SK-N-SH treated with all-trans-retinoic acid at 6 μM for 48 hours (cell line): ENCODE measurements around the gene NPAS3.

ENCODE experiments used
- ATAC-seq: fragments of 200-7000 bp; cut with Tn5 transposase; 3 replicates; pipeline ENCODE4 v1.9.1; 2020; ENCODE audit warnings: mild to moderate bottlenecking, moderate library complexity
- ARNTL ChIP-seq: fragments of 450-650 bp; formaldehyde crosslinking; IDR thresholded peaks from 2 replicates; pipeline ENCODE4 v1.5.0; 2020; ENCODE audit warnings: low read depth, mild to moderate bottlenecking, moderate library complexity, borderline replicate concordance
- BACH2 ChIP-seq: fragments of 250-450 bp; sonication (Bioruptor Pico); IDR thresholded peaks from 2 replicates; pipeline ENCODE4 v1.9.0; 2021; ENCODE audit warnings: mild to moderate bottlenecking, borderline replicate concordance
- CREB5 ChIP-seq: fragments of 250-450 bp; sonication (Bioruptor Pico); IDR thresholded peaks from 2 replicates; pipeline ENCODE4 v1.5.1; 2020; ENCODE audit warnings: low read depth, mild to moderate bottlenecking, moderate library complexity
- CSDC2 ChIP-seq: fragments of 250-450 bp; sonication (Bioruptor Pico); IDR thresholded peaks from 2 replicates; pipeline ENCODE4 v1.5.0; 2020; ENCODE audit warnings: mild to moderate bottlenecking, moderate library complexity
- CSRNP3 ChIP-seq: fragments of 250-450 bp; sonication (Bioruptor Pico); IDR thresholded peaks from 2 replicates; pipeline ENCODE4 v1.5.1; 2021; ENCODE audit warnings: mild to moderate bottlenecking, moderate library complexity
- ESRRG ChIP-seq: fragments of 250-450 bp; sonication (Bioruptor Pico); IDR thresholded peaks from 2 replicates; pipeline ENCODE4 v1.6.1; 2021; ENCODE audit warnings: mild to moderate bottlenecking
- GLIS3 ChIP-seq: fragments of 250-450 bp; sonication (Bioruptor Pico); IDR thresholded peaks from 2 replicates; pipeline ENCODE4 v1.5.0; 2020; ENCODE audit warnings: mild to moderate bottlenecking, moderate library complexity
- ISL1 ChIP-seq: fragments of 250-450 bp; sonication (Bioruptor Pico); IDR thresholded peaks from 2 replicates; pipeline ENCODE4 v2.1.2; 2022; ENCODE audit warnings: mild to moderate bottlenecking, moderate library complexity
- OSR1 ChIP-seq: fragments of 250-450 bp; sonication (Bioruptor Pico); IDR thresholded peaks from 2 replicates; pipeline ENCODE4 v1.8.0; 2022; ENCODE audit warnings: moderate library complexity, mild to moderate bottlenecking, inconsistent platforms
- PATZ1 ChIP-seq: fragments of 250-450 bp; sonication (Bioruptor Pico); IDR thresholded peaks from 2 replicates; pipeline ENCODE4 v1.8.0; 2020; ENCODE audit warnings: mild to moderate bottlenecking, moderate library complexity, borderline replicate concordance
- POU6F1 ChIP-seq: fragments of 250-450 bp; sonication (Bioruptor Pico); IDR thresholded peaks from 2 replicates; pipeline ENCODE4 v1.8.0; 2021; ENCODE audit warnings: low read depth, mild to moderate bottlenecking, moderate library complexity, borderline replicate concordance
- PPARA ChIP-seq: fragments of 250-450 bp; sonication (Bioruptor Pico); IDR thresholded peaks from 2 replicates; pipeline ENCODE4 v1.5.0; 2020; ENCODE audit warnings: mild to moderate bottlenecking, borderline replicate concordance
- RARB ChIP-seq: fragments of 250-450 bp; sonication (Bioruptor Pico); IDR thresholded peaks from 2 replicates; pipeline ENCODE4 v1.8.0; 2021; ENCODE audit warnings: mild to moderate bottlenecking, moderate library complexity
- SNAI2 ChIP-seq: fragments of 250-450 bp; sonication (Bioruptor Pico); IDR thresholded peaks from 2 replicates; pipeline ENCODE4 v1.5.0; 2020; ENCODE audit warnings: mild to moderate bottlenecking, moderate library complexity
- TOX ChIP-seq: fragments of 250-450 bp; sonication (Bioruptor Pico); IDR thresholded peaks from 2 replicates; pipeline ENCODE4 v1.8.0; 2021; ENCODE audit warnings: mild to moderate bottlenecking, moderate library complexity, borderline replicate concordance
- TSHZ2 ChIP-seq: fragments of 250-450 bp; sonication (Bioruptor Pico); IDR thresholded peaks from 2 replicates; pipeline ENCODE4 v1.5.0; 2020; ENCODE audit warnings: mild to moderate bottlenecking, moderate library complexity
- ZC3H10 ChIP-seq: fragments of 250-450 bp; sonication (Bioruptor Pico); IDR thresholded peaks from 2 replicates; pipeline ENCODE4 v1.5.1; 2021; ENCODE audit warnings: mild to moderate bottlenecking, moderate library complexity
- ZFP3 ChIP-seq: fragments of 250-450 bp; sonication (Bioruptor Pico); IDR thresholded peaks from 2 replicates; pipeline ENCODE4 v1.5.0; 2020; ENCODE audit warnings: mild to moderate bottlenecking, moderate library complexity
- ZFP30 ChIP-seq: fragments of 450-650 bp; formaldehyde crosslinking; IDR thresholded peaks from 2 replicates; pipeline ENCODE4 v1.5.0; 2022; ENCODE audit warnings: mild to moderate bottlenecking, moderate library complexity
- ZNF565 ChIP-seq: fragments of 450-650 bp; formaldehyde crosslinking; conservative IDR thresholded peaks from 2 replicates; pipeline ENCODE4 v1.5.0; 2020; ENCODE audit warnings: low read depth, mild to moderate bottlenecking, moderate library complexity
- ZNF70 ChIP-seq: fragments of 450-650 bp; formaldehyde crosslinking; IDR thresholded peaks from 2 replicates; pipeline ENCODE4 v1.5.0; 2020; ENCODE audit warnings: mild to moderate bottlenecking, moderate library complexity
- ZNF8 ChIP-seq: fragments of 450-650 bp; formaldehyde crosslinking; IDR thresholded peaks from 2 replicates; pipeline ENCODE4 v1.5.0; 2020; ENCODE audit warnings: mild to moderate bottlenecking, moderate library complexity

Gene NPAS3

GRCh38 chr14:33461036-33461435, 522.4 kb downstream of the NPAS3 start:
- TF ChIP-seq CREB5 (CRISPR knock-in tag) (no peak), ISL1 (no peak), BACH2 (no peak), ZFP30 (CRISPR knock-in tag) (no peak), CSRNP3 (CRISPR knock-in tag) (no peak), RARB (CRISPR knock-in tag) (no peak), SNAI2 (no peak), ZNF8 (CRISPR knock-in tag) (no peak), CSDC2 (CRISPR knock-in tag) (no peak), GLIS3 (CRISPR knock-in tag) (no peak), ZC3H10 (CRISPR knock-in tag) (no peak), POU6F1 (CRISPR knock-in tag) (no peak), ZFP3 (CRISPR knock-in tag) (no peak), ESRRG (CRISPR knock-in tag) (no peak), TSHZ2 (CRISPR knock-in tag) (no peak), PPARA (CRISPR knock-in tag) (no peak), ZNF565 (no peak), TOX (CRISPR knock-in tag) (no peak), ARNTL (CRISPR knock-in tag) (no peak)
- ATAC-seq, result no peak

- no peak for ATAC-seq
These were observed 525.1 kb downstream of the NPAS3 start for GRCh38 chr14:33463731-33464130.

More at GRCh38 chr14:33463731-33464130, 525.1 kb downstream of the NPAS3 start:
- TF ChIP-seq ZFP3 (CRISPR knock-in tag), result no peak
- TF ChIP-seq TOX (CRISPR knock-in tag), result no peak
- TF ChIP-seq OSR1, result no peak
- TF ChIP-seq ZNF70 (CRISPR knock-in tag), result no peak
- no peak for TF ChIP-seq RARB (CRISPR knock-in tag)
- TF ChIP-seq ARNTL (CRISPR knock-in tag), result no peak
- no peak for TF ChIP-seq CSRNP3 (CRISPR knock-in tag)
- TF ChIP-seq ESRRG (CRISPR knock-in tag), result no peak
- TF ChIP-seq PATZ1 (CRISPR knock-in tag), result no peak
- no peak for TF ChIP-seq ZNF8 (CRISPR knock-in tag)
